SK-N-SH treated with all-trans-retinoic acid at 6 μM for 48 hours (cell line): ENCODE measurements around the gene OR8D2.

ENCODE experiments used
- ATAC-seq: fragments of 200-7000 bp; cut with Tn5 transposase; 3 replicates; pipeline ENCODE4 v1.9.1; 2020; ENCODE audit warnings: mild to moderate bottlenecking, moderate library complexity
- ARNTL ChIP-seq: fragments of 450-650 bp; formaldehyde crosslinking; IDR thresholded peaks from 2 replicates; pipeline ENCODE4 v1.5.0; 2020; ENCODE audit warnings: low read depth, mild to moderate bottlenecking, moderate library complexity, borderline replicate concordance
- CREB5 ChIP-seq: fragments of 250-450 bp; sonication (Bioruptor Pico); IDR thresholded peaks from 2 replicates; pipeline ENCODE4 v1.5.1; 2020; ENCODE audit warnings: low read depth, mild to moderate bottlenecking, moderate library complexity
- CSDC2 ChIP-seq: fragments of 250-450 bp; sonication (Bioruptor Pico); IDR thresholded peaks from 2 replicates; pipeline ENCODE4 v1.5.0; 2020; ENCODE audit warnings: mild to moderate bottlenecking, moderate library complexity
- CSRNP3 ChIP-seq: fragments of 250-450 bp; sonication (Bioruptor Pico); IDR thresholded peaks from 2 replicates; pipeline ENCODE4 v1.5.1; 2021; ENCODE audit warnings: mild to moderate bottlenecking, moderate library complexity
- ESRRG ChIP-seq: fragments of 250-450 bp; sonication (Bioruptor Pico); IDR thresholded peaks from 2 replicates; pipeline ENCODE4 v1.6.1; 2021; ENCODE audit warnings: mild to moderate bottlenecking
- GLIS3 ChIP-seq: fragments of 250-450 bp; sonication (Bioruptor Pico); IDR thresholded peaks from 2 replicates; pipeline ENCODE4 v1.5.0; 2020; ENCODE audit warnings: mild to moderate bottlenecking, moderate library complexity
- ISL1 ChIP-seq: fragments of 250-450 bp; sonication (Bioruptor Pico); IDR thresholded peaks from 2 replicates; pipeline ENCODE4 v2.1.2; 2022; ENCODE audit warnings: mild to moderate bottlenecking, moderate library complexity
- OSR1 ChIP-seq: fragments of 250-450 bp; sonication (Bioruptor Pico); IDR thresholded peaks from 2 replicates; pipeline ENCODE4 v1.8.0; 2022; ENCODE audit warnings: moderate library complexity, mild to moderate bottlenecking, inconsistent platforms
- PATZ1 ChIP-seq: fragments of 250-450 bp; sonication (Bioruptor Pico); IDR thresholded peaks from 2 replicates; pipeline ENCODE4 v1.8.0; 2020; ENCODE audit warnings: mild to moderate bottlenecking, moderate library complexity, borderline replicate concordance
- POU6F1 ChIP-seq: fragments of 250-450 bp; sonication (Bioruptor Pico); IDR thresholded peaks from 2 replicates; pipeline ENCODE4 v1.8.0; 2021; ENCODE audit warnings: low read depth, mild to moderate bottlenecking, moderate library complexity, borderline replicate concordance
- PPARA ChIP-seq: fragments of 250-450 bp; sonication (Bioruptor Pico); IDR thresholded peaks from 2 replicates; pipeline ENCODE4 v1.5.0; 2020; ENCODE audit warnings: mild to moderate bottlenecking, borderline replicate concordance
- RARB ChIP-seq: fragments of 250-450 bp; sonication (Bioruptor Pico); IDR thresholded peaks from 2 replicates; pipeline ENCODE4 v1.8.0; 2021; ENCODE audit warnings: mild to moderate bottlenecking, moderate library complexity
- SNAI2 ChIP-seq: fragments of 250-450 bp; sonication (Bioruptor Pico); IDR thresholded peaks from 2 replicates; pipeline ENCODE4 v1.5.0; 2020; ENCODE audit warnings: mild to moderate bottlenecking, moderate library complexity
- TOX ChIP-seq: fragments of 250-450 bp; sonication (Bioruptor Pico); IDR thresholded peaks from 2 replicates; pipeline ENCODE4 v1.8.0; 2021; ENCODE audit warnings: mild to moderate bottlenecking, moderate library complexity, borderline replicate concordance
- ZC3H10 ChIP-seq: fragments of 250-450 bp; sonication (Bioruptor Pico); IDR thresholded peaks from 2 replicates; pipeline ENCODE4 v1.5.1; 2021; ENCODE audit warnings: mild to moderate bottlenecking, moderate library complexity
- ZFP3 ChIP-seq: fragments of 250-450 bp; sonication (Bioruptor Pico); IDR thresholded peaks from 2 replicates; pipeline ENCODE4 v1.5.0; 2020; ENCODE audit warnings: mild to moderate bottlenecking, moderate library complexity
- ZFP30 ChIP-seq: fragments of 450-650 bp; formaldehyde crosslinking; IDR thresholded peaks from 2 replicates; pipeline ENCODE4 v1.5.0; 2022; ENCODE audit warnings: mild to moderate bottlenecking, moderate library complexity
- ZNF70 ChIP-seq: fragments of 450-650 bp; formaldehyde crosslinking; IDR thresholded peaks from 2 replicates; pipeline ENCODE4 v1.5.0; 2020; ENCODE audit warnings: mild to moderate bottlenecking, moderate library complexity
- ZNF8 ChIP-seq: fragments of 450-650 bp; formaldehyde crosslinking; IDR thresholded peaks from 2 replicates; pipeline ENCODE4 v1.5.0; 2020; ENCODE audit warnings: mild to moderate bottlenecking, moderate library complexity

The OR8D2 gene

GRCh38 chr11:124320097-124320496 lies at the start of gene OR8D2:
Gene OR8D2 (minus strand): TSS chr11:124320197. CDS start chr11:124320197, 0 bp downstream.
- TF ChIP-seq ZFP3 (no peak), GLIS3 (no peak), CSRNP3 (CRISPR knock-in tag) (no peak), ARNTL (CRISPR knock-in tag) (no peak), TOX (CRISPR knock-in tag) (no peak)
- ATAC-seq: no peak

GRCh38 chr11:124359566-124359965 lies 39.6 kb upstream of the OR8D2 start:
- TF ChIP-seq SNAI2 (CRISPR knock-in tag) (no peak), ARNTL (CRISPR knock-in tag) (no peak), CREB5 (no peak), ZC3H10 (no peak), CSDC2 (CRISPR knock-in tag) (no peak)
- ATAC-seq: no peak

- ATAC-seq: no peak
- TF ChIP-seq PATZ1 (CRISPR knock-in tag) (no peak), PPARA (CRISPR knock-in tag) (no peak)
- TF ChIP-seq, all 23 proteins: peak for 0
These were observed 26.4 kb upstream of the OR8D2 start for GRCh38 chr11:124346311-124346955.

- ATAC-seq: no peak
- TF ChIP-seq ARNTL (CRISPR knock-in tag) (no peak), ISL1 (CRISPR knock-in tag) (no peak), ESRRG (CRISPR knock-in tag) (no peak), ZNF8 (CRISPR knock-in tag) (no peak), SNAI2 (CRISPR knock-in tag) (no peak), CREB5 (no peak), CSRNP3 (CRISPR knock-in tag) (no peak), ZFP30 (no peak), PATZ1 (CRISPR knock-in tag) (no peak), RARB (CRISPR knock-in tag) (no peak)
- TF ChIP-seq, all 23 proteins: peak for 0
These were observed 24.3 kb upstream of the OR8D2 start for GRCh38 chr11:124344346-124344745.

GRCh38 chr11:124340142-124340447 lies 20.1 kb upstream of the OR8D2 start:
- no peak for ATAC-seq
- TF ChIP-seq CSDC2 (CRISPR knock-in tag) (no peak), SNAI2 (CRISPR knock-in tag) (no peak), ISL1 (CRISPR knock-in tag) (no peak), RARB (CRISPR knock-in tag) (no peak), OSR1 (CRISPR knock-in tag) (no peak), ZFP3 (no peak), ESRRG (CRISPR knock-in tag) (no peak), POU6F1 (CRISPR knock-in tag) (no peak), TOX (CRISPR knock-in tag) (no peak), ZNF70 (no peak), ZFP30 (no peak), PPARA (CRISPR knock-in tag) (no peak)
- TF ChIP-seq, all 23 proteins: peak for 0
